K562 (cell line): Measurements from ENCODE around the gene SOCS7. TPM values are rescaled to one million over a fixed set of nuclear protein-coding genes. Genes with fewer than 3 reads are reported as not detected.

Experiments
- CTCFL ChIP-seq: IDR thresholded peaks from 2 replicates; pipeline ENCODE4 v1.6.1; 2011; ENCODE audit warnings: borderline replicate concordance, low read depth, mild to moderate bottlenecking, moderate library complexity, low read length; ENCODE audit not compliant: insufficient read depth, poor library complexity, severe bottlenecking
- DACH1 ChIP-seq: fragments of 450-650 bp; IDR thresholded peaks from 2 replicates; pipeline ENCODE4 v1.6.1; 2018; ENCODE audit not compliant: partially characterized antibody
- DEAF1 ChIP-seq: fragments of 450-650 bp; formaldehyde crosslinking; IDR thresholded peaks from 2 replicates; pipeline ENCODE4 v1.4.0; 2020; ENCODE audit warnings: mild to moderate bottlenecking, moderate library complexity
- MCM5 ChIP-seq: fragments of 450-650 bp; IDR thresholded peaks from 2 replicates; pipeline ENCODE4 v1.6.1; 2016; ENCODE audit warnings: low read depth
- MYC ChIP-seq, 2 experiments: fragments of 250-450 bp in 1 of 2; sonication (Bioruptor Pico) in 1 of 2; IDR thresholded peaks; 2 replicates each; pipeline versions ENCODE4 v1.5.1 to v1.6.1; 2012 to 2021; ENCODE audit warnings: low read depth in 2 of 2, borderline replicate concordance in 1 of 2, improper control_type of control experiment in 1 of 2, low read length in 1 of 2, mild to moderate bottlenecking in 1 of 2, moderate library complexity in 1 of 2
- RBM14 ChIP-seq: fragments of 200-400 bp; formaldehyde crosslinking; IDR thresholded peaks from 2 replicates; pipeline ENCODE4 v1.6.1; 2018; ENCODE audit warnings: low read depth, mild to moderate bottlenecking, low read length, moderate library complexity, borderline replicate concordance; ENCODE audit not compliant: insufficient read depth
- RBM39 ChIP-seq: fragments of 200-400 bp; formaldehyde crosslinking; optimal IDR thresholded peaks from 2 replicates; pipeline ENCODE3; 2018; ENCODE audit warnings: low read depth, low read length
- RFX1 ChIP-seq: fragments of 450-650 bp; IDR thresholded peaks from 2 replicates; pipeline ENCODE4 v1.6.1; 2016; ENCODE audit warnings: mild to moderate bottlenecking, moderate library complexity
- SETDB1 ChIP-seq: IDR thresholded peaks from one replicate; pipeline ENCODE4 v1.6.1; 2012; ENCODE audit warnings: low read length, control low read depth, inconsistent platforms
- SP2 ChIP-seq: IDR thresholded peaks from 2 replicates; pipeline ENCODE4 v1.6.1; 2011; ENCODE audit warnings: mild to moderate bottlenecking, low read depth, low read length, moderate library complexity; ENCODE audit not compliant: poor library complexity, severe bottlenecking; ENCODE audit errors: extremely low read depth
- TEAD1 ChIP-seq, 2 experiments: fragments of 450-650 bp in 1 of 2; sonication (generic) in 1 of 2; formaldehyde crosslinking; IDR thresholded peaks; 2 replicates each; pipeline versions ENCODE4 v1.4.0 to v1.8.0; 2020 to 2022; ENCODE audit warnings: mild to moderate bottlenecking in 2 of 2, missing genetic modification reagents in 1 of 2
- YBX1 ChIP-seq: fragments of 450-650 bp; IDR thresholded peaks from 2 replicates; pipeline ENCODE4 v1.7.1; 2016; ENCODE audit warnings: mild to moderate bottlenecking
- ZNF584 ChIP-seq: fragments of 200-800 bp; sonication (Bioruptor generic); IDR thresholded peaks from 2 replicates; pipeline ENCODE4 v1.6.1; 2016; ENCODE audit warnings: low read depth, mild to moderate bottlenecking, missing genetic modification characterization, missing compliant biosample characterization
- ZNF609 ChIP-seq: sonication (generic); formaldehyde crosslinking; IDR thresholded peaks from 2 replicates; pipeline ENCODE4 v1.8.1; 2023; ENCODE audit warnings: missing genetic modification reagents, mild to moderate bottlenecking, borderline replicate concordance
- ZNF699 ChIP-seq: fragments of 250-450 bp; sonication (Bioruptor Pico); IDR thresholded peaks from 2 replicates; pipeline ENCODE4 v1.8.0; 2021; ENCODE audit warnings: mild to moderate bottlenecking, moderate library complexity; ENCODE audit not compliant: insufficient replicate concordance
- polyA plus RNA-seq, 8 experiments: library from polyadenylated mRNA; depleted of rRNA in 4 of 8; stranded (reverse) in 5 of 8; unstranded in 3 of 8; fragments of >200 nt; fragmentation: Nextera tagmentation in 2 of 8; fragmentation: Illumina TruSeq in 1 of 8; extraction: Ambion mirVana in 2 of 8; extraction: Trizol in 1 of 8; gene quantifications; 2 replicates each; pipeline versions ENCODE4 v1.2.1 to v1.2.3, GENCODE V29; 2011 to 2014; ENCODE audit warnings: inconsistent platforms in 1 of 8, missing spikeins in 1 of 8
- total RNA-seq, 7 experiments: library from RNA; depleted of rRNA in 6 of 7; stranded (reverse); fragments of >200 nt in 6 of 7; fragmentation: Illumina TruSeq in 2 of 7; extraction: Trizol in 2 of 7; gene quantifications; 2 replicates each; pipeline versions ENCODE4 v1.2.1 to v1.2.3, GENCODE V29; 2011 to 2021; ENCODE audit warnings: low replicate concordance in 1 of 7
- TF ChIP-seq, protein P1 (sequence below): fragments of 250-450 bp; sonication (Bioruptor Pico); IDR thresholded peaks from 2 replicates; pipeline ENCODE4 v1.4.0; 2020; ENCODE audit warnings: mild to moderate bottlenecking, moderate library complexity

Gene SOCS7
- total and polyA plus RNA-seq, 9 of the 15 experiments (the other 6 are each of a cell fraction or from before 2014, with no cell fraction given) = 0.94 to 14.5 (median 8.2) TPM

DNA sequence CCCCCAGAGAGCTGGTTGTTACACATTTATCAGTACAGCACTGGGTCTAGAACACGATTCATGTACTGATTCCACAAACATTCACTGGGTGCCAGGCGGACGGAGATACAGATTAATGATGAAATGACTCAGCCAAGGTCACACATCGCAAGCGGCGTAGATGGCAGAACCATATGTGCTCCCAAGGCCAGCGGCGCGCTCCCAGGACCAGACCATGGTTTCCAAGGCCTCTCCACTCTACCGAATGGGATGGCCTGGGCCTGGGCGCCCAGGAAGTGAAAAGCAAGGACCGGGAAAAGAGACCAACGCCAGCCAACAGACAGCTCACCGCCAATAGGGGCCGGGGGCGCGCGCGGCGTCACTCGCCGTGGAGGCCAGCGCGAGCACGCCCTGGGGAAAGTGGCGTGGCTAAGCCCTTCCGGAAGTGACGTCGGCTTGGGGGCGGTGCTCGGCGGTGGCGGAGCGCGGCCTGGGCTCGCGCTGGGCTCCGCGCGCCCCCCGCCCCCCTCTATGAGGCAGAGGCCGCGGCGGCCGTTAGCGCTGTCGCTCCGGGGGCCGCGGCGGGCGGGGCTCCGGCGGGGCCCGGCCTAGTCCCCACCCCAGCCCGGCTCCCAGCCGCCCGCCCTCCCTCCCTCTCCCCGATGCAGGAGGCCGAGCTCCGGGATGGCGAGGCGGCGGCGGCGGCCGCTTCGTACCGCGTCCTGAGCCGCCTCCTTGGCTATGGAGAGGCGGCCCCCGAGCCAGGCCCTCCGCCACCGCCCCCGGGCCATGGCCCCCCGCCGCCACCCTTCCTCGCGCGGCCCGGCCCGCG, at the start of gene SOCS7 (continued):
- TF ChIP-seq CTCFL (no peak), RFX1 (no peak), RBM39 (no peak), DACH1 (no peak), MYC (IDR thresholded peaks at IDR 0.05; ENCODE audit: low read depth, low read length) (peak; percentile 88), MYC (CRISPR knock-in tag; IDR thresholded peaks at IDR 0.05; ENCODE audit: borderline replicate concordance, low read depth) (no peak), MCM5 (no peak), ZNF699 (CRISPR knock-in tag) (no peak), ZNF609 (CRISPR knock-in tag) (no peak), TEAD1 (CRISPR knock-in tag; IDR thresholded peaks at IDR 0.05) (no peak), YBX1 (no peak), RBM14 (no peak), SP2 (no peak), DEAF1 (CRISPR knock-in tag) (no peak), ZNF584 (CRISPR knock-in tag) (no peak; the same call in 1 of the 2 replicates), SETDB1 (no peak)
- TF ChIP-seq, protein P1, sequence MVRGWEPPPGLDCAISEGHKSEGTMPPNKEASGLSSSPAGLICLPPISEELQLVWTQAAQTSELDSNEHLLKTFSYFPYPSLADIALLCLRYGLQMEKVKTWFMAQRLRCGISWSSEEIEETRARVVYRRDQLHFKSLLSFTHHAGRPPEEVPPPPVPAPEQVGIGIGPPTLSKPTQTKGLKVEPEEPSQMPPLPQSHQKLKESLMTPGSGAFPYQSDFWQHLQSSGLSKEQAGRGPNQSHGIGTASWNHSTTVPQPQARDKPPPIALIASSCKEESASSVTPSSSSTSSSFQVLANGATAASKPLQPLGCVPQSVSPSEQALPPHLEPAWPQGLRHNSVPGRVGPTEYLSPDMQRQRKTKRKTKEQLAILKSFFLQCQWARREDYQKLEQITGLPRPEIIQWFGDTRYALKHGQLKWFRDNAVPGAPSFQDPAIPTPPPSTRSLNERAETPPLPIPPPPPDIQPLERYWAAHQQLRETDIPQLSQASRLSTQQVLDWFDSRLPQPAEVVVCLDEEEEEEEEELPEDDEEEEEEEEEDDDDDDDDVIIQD (CRISPR knock-in tag) = no peak
